ENCODE results near the gene MET. TPM values are rescaled to one million over a fixed set of nuclear protein-coding genes. Genes with fewer than 3 reads are reported as not detected.

Gene MET
- total RNA-seq, 1 experiment from 2014 or later = 5.0 TPM

DNA sequence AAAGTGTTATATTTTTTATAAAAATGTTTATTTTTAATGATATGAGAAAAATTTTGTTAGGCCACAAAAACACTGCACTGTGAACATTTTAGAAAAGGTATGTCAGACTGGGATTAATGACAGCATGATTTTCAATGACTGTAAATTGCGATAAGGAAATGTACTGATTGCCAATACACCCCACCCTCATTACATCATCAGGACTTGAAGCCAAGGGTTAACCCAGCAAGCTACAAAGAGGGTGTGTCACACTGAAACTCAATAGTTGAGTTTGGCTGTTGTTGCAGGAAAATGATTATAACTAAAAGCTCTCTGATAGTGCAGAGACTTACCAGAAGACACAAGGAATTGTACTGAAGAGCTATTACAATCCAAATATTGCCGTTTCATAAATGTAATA, 125.6 kb downstream of the MET start:
- TF ChIP-seq, protein P1, sequence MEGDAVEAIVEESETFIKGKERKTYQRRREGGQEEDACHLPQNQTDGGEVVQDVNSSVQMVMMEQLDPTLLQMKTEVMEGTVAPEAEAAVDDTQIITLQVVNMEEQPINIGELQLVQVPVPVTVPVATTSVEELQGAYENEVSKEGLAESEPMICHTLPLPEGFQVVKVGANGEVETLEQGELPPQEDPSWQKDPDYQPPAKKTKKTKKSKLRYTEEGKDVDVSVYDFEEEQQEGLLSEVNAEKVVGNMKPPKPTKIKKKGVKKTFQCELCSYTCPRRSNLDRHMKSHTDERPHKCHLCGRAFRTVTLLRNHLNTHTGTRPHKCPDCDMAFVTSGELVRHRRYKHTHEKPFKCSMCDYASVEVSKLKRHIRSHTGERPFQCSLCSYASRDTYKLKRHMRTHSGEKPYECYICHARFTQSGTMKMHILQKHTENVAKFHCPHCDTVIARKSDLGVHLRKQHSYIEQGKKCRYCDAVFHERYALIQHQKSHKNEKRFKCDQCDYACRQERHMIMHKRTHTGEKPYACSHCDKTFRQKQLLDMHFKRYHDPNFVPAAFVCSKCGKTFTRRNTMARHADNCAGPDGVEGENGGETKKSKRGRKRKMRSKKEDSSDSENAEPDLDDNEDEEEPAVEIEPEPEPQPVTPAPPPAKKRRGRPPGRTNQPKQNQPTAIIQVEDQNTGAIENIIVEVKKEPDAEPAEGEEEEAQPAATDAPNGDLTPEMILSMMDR (conservative IDR thresholded peaks at IDR 0.05) = no peak
- Histone ChIP-seq H3K4me2 (ENCODE audit: insufficient read depth, insufficient read length, low read length) (no peak overlapping the region), H4K5ac (ENCODE audit: insufficient read length, low read depth, low read length) (no peak overlapping the region), H2BK120ac (ENCODE audit: low read depth, low read length, poor library complexity, severe bottlenecking) (no peak overlapping the region), H3T11ph (ENCODE audit: low read length) (no peak overlapping the region), H3K14ac (ENCODE audit: insufficient read depth, low read length) (no peak overlapping the region), H3K79me1 (ENCODE audit: insufficient read depth, low read depth, low read length, poor library complexity, severe bottlenecking) (no peaks in the 10 kb centered on the region), H2AFZ (ENCODE audit: low read length) (no peak overlapping the region), H3K23ac (ENCODE audit: insufficient read length, low read depth, low read length) (no peak overlapping the region), H3K56ac (ENCODE audit: insufficient read length, low read depth, low read length) (no peak overlapping the region), H3K27me3 (ENCODE audit: insufficient read depth, low read length) (no peaks in the 10 kb centered on the region), H3K4me1 (ENCODE audit: insufficient read depth, low read length) (peaks cover 3% of the 10 kb centered on the region; the same call in 1 of the 2 replicates), H3K23me2 (ENCODE audit: insufficient read length, low read depth, low read length, poor library complexity, severe bottlenecking) (no peaks in the 10 kb centered on the region), H2AK5ac (ENCODE audit: insufficient read length, low read length) (no peak overlapping the region), H2BK15ac (ENCODE audit: low read depth, low read length) (no peak overlapping the region), H4K8ac (replicated peaks; ENCODE audit: insufficient read length, low read depth, low read length) (no peak overlapping the region), H3K9me3 (ENCODE audit: control insufficient read depth, low read depth, low read length) (no peaks in the 10 kb centered on the region), H3K18ac (ENCODE audit: insufficient read length, low read depth, low read length) (no peak overlapping the region), H3K4ac (ENCODE audit: low read depth, low read length) (no peak overlapping the region), H4K91ac (ENCODE audit: insufficient read length, low read depth, low read length) (no peak overlapping the region), H3K9ac (ENCODE audit: extremely low read depth, insufficient read length, low read length) (no peak overlapping the region), H3K79me2 (ENCODE audit: insufficient read depth, low read length) (no peaks in the 10 kb centered on the region), H4K20me1 (ENCODE audit: control insufficient read depth, insufficient read depth, insufficient read length) (no peaks in the 10 kb centered on the region), H2BK20ac (ENCODE audit: low read depth, low read length, poor library complexity, severe bottlenecking) (no peak overlapping the region), H2BK12ac (ENCODE audit: insufficient read length, low read depth, low read length) (no peak overlapping the region), H2BK5ac (ENCODE audit: insufficient read length, low read length) (no peak overlapping the region), H3K27ac (ENCODE audit: insufficient read length, low read depth, low read length) (no peak overlapping the region)
- no peak overlapping the region for H3K27ac Mint-ChIP-seq
- H3K4me3 Mint-ChIP-seq = no peak overlapping the region
- no peaks in the 10 kb centered on the region; a peak in 1 of 7 replicates for H3K36me3 Mint-ChIP-seq (ENCODE audit: insufficient read depth in 1 of 3, low read depth in 3 of 3)
- no peaks in the 10 kb centered on the region for H3K27me3 Mint-ChIP-seq (ENCODE audit: low read depth)
- H3K9me3 Mint-ChIP-seq = no peaks in the 10 kb centered on the region
- WGBS (ENCODE audit: extremely low coverage, insufficient read length, low lambda C conversion rate) = no CpG with 5 or more reads among the region's 2 CpGs
- peaks cover 10 to 15% of the 10 kb centered on the region in 2 experiments for H3K4me1 Mint-ChIP-seq
- DNase-seq = no peak

Data from H9 (cell line).